ENCODE measurements around the gene RPS6KB1.

RPS6KB1 gene

DNA sequence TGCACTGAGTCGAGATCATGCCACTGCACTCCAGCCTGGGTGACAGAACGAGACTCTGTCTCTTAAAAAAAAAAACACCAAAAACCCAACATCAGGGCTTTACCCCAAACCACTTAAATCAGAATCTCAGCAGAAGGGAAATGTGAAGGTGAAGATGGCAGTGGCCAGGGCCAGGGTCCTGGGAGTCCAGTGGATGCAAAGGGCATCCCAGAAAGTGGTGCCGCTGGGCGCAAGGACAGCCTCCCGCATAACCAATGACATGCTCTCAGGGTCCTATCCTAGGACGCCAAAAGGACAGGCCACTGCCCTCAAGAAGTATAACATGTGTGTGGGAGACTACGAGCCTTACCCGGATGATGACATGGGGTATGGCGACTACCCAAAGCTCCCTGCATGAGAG is 8.1 kb upstream of the RPS6KB1 start:
- ChIA-PET POLR2A (no interaction called here), CTCF (interaction anchor here (0.9 kb wide), 1 partner anchor 9 kb away, joined by 5 read pairs; no protein-coding TSS in a partner anchor)
- no peak for DNase-seq (ENCODE audit: extremely low spot score)
- no peak for TF ChIP-seq CTCF (IDR thresholded peaks at IDR 0.05; ENCODE audit: control extremely low read depth, extremely low read depth, low read depth, missing control alignments)

DNA sequence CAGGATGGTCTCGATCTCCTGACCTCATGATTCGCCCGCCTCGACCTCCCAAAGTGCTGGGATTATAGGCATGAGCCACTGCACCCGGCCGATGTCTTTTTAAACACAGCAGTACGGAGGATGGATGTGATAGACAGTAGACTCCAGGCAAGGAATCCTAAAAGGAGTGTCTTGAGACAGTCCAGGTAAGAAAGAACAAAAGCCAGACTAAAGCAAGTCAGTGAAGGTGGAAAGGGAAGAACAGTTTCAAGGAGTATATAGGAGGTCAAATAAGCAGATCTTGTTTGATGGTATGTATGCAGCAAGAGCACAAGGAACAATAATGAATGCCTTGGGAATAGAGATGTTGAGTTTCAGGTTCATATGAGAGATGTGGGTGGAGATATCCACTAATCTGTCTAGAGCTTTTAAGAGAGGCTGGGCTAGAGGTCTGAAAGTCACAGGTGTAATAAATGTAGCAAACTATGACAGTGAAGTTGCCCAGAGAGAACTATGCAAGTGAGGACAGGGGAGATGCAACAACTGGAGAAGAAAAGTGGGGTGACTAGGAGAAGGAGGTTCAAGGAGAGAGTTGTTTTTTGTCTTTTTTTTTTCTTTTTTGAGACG is 4.7 kb upstream of the RPS6KB1 start:
- POLR2A ChIA-PET = no interaction called here
- DNase-seq (ENCODE audit: extremely low spot score) = no peak
- TF ChIP-seq CTCF (IDR thresholded peaks at IDR 0.05; ENCODE audit: control extremely low read depth, extremely low read depth, low read depth, missing control alignments) = no peak
- CTCF ChIA-PET = no interaction called here

- CTCF ChIA-PET = interaction anchor here (1.3 to 2.3 kb wide), 3 partner anchors 24 to 145 kb away, joined by 4 to 9 read pairs (median 5); no protein-coding TSS in a partner anchor
- no peak for TF ChIP-seq CTCF (IDR thresholded peaks at IDR 0.05; ENCODE audit: control extremely low read depth, extremely low read depth, low read depth, missing control alignments)
- POLR2A ChIA-PET = no interaction called here
- no peak for DNase-seq (ENCODE audit: extremely low spot score)
Observed at GRCh38 chr17:59890720-59891119, 2.2 kb upstream of the RPS6KB1 start.

DNA sequence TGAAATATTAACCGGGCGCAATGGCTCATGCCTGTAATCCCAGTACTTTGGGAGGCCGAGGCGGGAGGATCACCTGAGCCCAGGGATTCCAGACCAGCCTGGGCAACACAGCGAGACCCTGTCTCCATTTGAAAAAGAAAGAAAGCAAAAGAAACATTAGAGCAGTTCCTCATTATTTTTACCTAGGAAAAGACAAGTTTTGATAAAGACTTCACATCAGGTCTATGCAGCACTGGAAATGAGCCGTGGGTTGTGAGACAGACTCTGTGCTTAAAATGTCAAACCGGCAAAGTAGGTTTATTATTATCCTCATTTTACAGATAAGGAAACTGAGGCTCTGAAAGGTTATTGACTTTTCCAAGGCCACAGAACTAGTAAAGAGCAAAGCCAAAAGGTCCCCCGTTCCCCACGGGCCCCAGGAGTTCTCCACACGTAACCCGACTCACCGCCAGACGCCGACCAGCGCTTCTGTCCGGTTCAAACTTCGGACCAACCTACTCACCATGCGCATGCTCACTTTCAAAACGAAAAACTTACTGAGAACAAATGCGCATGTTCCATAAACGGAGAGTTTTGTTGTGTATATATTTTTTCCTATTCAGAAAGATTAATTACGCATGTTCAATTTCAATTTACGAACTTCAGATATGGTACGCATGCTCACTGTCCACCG is 534 bp upstream of the RPS6KB1 start:
- TF ChIP-seq CTCF (IDR thresholded peaks at IDR 0.05; ENCODE audit: control extremely low read depth, extremely low read depth, low read depth, missing control alignments) = no peak
- ChIA-PET POLR2A (interaction anchor here (1.0 kb wide), 1 partner anchor 55 kb away, joined by 6 read pairs; no protein-coding TSS in a partner anchor), CTCF (interaction anchor here (1.0 to 3.7 kb wide), 8 partner anchors 11 to 147 kb away, joined by 3 to 18 read pairs (median 4); no protein-coding TSS in a partner anchor)
- no peak for DNase-seq (ENCODE audit: extremely low spot score)

- TF ChIP-seq CTCF (IDR thresholded peaks at IDR 0.05; ENCODE audit: control extremely low read depth, extremely low read depth, low read depth, missing control alignments) = no peak
- DNase-seq (ENCODE audit: extremely low spot score) = peak; percentile 30
- ChIA-PET CTCF (interaction anchor here (1.1 to 3.7 kb wide), 3 partner anchors 18 to 35 kb away, joined by 3 to 18 read pairs (median 4); no protein-coding TSS in a partner anchor), POLR2A (interaction anchor here (0.6 kb wide), 1 partner anchor 46 kb away, joined by 5 read pairs; no protein-coding TSS in a partner anchor)
Observed at GRCh38 chr17:59893676-59894100, 767 bp downstream of the RPS6KB1 start.

DNA sequence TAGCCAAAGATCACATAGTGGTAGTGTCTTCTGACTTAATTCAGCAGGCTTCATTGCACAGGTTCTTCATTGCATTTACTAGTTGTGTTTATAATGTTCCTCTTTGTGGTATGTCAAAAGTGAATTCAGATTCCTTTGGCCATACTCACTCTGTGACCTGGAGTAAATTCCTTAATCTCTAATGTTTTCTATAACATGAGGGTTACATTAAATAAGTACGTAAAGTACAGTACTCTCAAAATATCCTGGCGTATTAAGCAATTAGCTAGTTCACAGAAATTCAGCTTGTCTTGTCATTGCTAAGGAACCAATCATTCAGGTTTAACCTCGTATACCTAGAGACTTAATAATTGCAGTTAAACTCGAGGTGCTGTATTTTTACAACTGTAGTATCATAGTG is 4.2 kb downstream of the RPS6KB1 start:
- DNase-seq (ENCODE audit: extremely low spot score) = no peak
- ChIA-PET POLR2A (no interaction called here), CTCF (no interaction called here)
- TF ChIP-seq CTCF (IDR thresholded peaks at IDR 0.05; ENCODE audit: control extremely low read depth, extremely low read depth, low read depth, missing control alignments) = no peak

Data from GM10248 (cell line).